SK-N-MC (cell line): ENCODE results near the gene PLD3.
A peak's percentile ranks its signal among the peaks of the same experiment; 100 is the strongest.

Experiments
- DNase-seq: peaks from one replicate; pipeline ENCODE4 v3.0.0-alpha.2; 2011; ENCODE audit warnings: low read depth, low spot score
- H3K27ac ChIP-seq: fragments of 200-600 bp; sonication (generic); 2 replicates; pipeline ENCODE4 v1.5.1; 2016; ENCODE audit warnings: mixed run types
- H3K36me3 ChIP-seq: fragments of 200-600 bp; sonication (generic); 2 replicates; pipeline ENCODE4 v1.6.1; 2017; ENCODE audit warnings: antibody characterized with exemption, low read length, mixed read lengths; ENCODE audit not compliant: insufficient read depth
- H3K4me3 ChIP-seq: fragments of 200-600 bp; sonication (generic); 2 replicates; pipeline ENCODE4 v1.5.1; 2016
- H3K9ac ChIP-seq: fragments of 200-600 bp; sonication (generic); 2 replicates; pipeline ENCODE4 v1.8.0; 2017; ENCODE audit warnings: mixed run types, mixed read lengths; ENCODE audit not compliant: insufficient read length
- H3K9me3 ChIP-seq: fragments of 200-600 bp; sonication (generic); 2 replicates; pipeline ENCODE4 v1.6.1; 2017; ENCODE audit warnings: low read depth, mild to moderate bottlenecking, antibody characterized with exemption, low read length, moderate library complexity, mixed read lengths
- EZH2 ChIP-seq: fragments of 200-600 bp; sonication (generic); IDR thresholded peaks from one replicate; pipeline ENCODE4 v1.6.1; 2017; ENCODE audit warnings: antibody characterized with exemption
- FOXP2 ChIP-seq: optimal IDR thresholded peaks from 2 replicates; pipeline ENCODE3; 2011; ENCODE audit warnings: mild to moderate bottlenecking, moderate library complexity; ENCODE audit not compliant: insufficient read depth; ENCODE audit errors: extremely low read length, control extremely low read depth
- POLR2AphosphoS5 ChIP-seq: IDR thresholded peaks from 2 replicates; pipeline ENCODE4 v1.6.1; 2012; ENCODE audit warnings: mild to moderate bottlenecking, low read depth, low read length, borderline replicate concordance

Gene PLD3

DNA sequence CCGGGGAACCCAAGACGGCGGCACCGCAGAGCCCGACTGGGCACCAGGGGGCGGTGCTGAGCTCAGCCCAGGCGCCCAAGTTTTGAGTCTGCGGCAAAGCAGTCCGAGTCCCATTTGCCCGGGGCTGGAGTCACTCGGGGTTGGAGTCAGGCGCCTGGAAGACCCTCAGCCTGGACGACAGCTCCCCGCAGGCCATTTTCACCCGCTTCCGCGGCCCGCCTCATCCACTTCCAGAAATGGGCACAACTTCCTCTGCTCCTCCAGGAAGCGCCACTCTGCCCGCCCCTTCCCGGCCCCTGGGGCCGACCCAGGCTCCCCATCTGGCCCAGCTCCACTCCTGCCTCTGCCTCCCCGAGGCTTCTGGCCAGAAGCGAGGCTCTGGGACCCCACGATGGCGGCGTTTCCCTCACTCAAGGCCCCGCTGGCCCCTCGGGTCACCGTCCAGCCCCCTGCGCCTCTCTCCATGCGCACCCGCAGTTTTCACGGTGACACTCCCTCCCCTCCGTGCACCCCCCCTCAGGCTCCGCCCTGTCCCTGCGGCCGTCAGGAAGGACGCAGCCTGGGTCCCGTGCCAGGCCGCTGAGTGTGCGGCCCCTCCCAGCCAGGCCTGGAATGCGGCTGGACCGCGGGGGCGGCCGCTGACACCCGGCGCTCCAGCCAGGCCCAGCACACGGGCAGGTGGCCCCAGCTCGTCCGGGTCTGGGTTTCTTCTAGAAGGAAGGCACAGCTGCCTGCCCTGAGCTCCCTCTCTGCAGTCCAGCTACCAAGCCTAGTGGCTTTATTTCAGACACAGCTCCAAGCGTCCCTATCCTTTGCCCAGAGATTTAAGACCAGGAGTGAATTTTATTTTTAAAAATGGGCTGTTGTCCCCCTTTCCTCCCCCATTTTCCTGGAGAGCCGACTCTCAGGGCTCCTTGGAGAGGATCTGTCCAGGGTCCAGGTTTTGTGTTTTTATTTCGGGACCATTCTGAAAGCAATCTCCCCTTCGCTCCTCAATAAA, 72.6 kb downstream of the PLD3 start:
- Histone ChIP-seq H3K9me3 (no peaks in the 10 kb centered on the region), H3K27ac (peak overlapping the region; percentile 83), H3K4me3 (peak overlapping the region; percentile 85), H3K36me3 (peaks cover 6% of the 10 kb centered on the region; the same call in 1 of the 2 replicates), H3K9ac (peak overlapping the region; percentile 75)
- DNase-seq = no peak
- no peak for TF ChIP-seq EZH2
- TF ChIP-seq FOXP2 = no peak
- TF ChIP-seq POLR2AphosphoS5 = peak; percentile 85

DNA sequence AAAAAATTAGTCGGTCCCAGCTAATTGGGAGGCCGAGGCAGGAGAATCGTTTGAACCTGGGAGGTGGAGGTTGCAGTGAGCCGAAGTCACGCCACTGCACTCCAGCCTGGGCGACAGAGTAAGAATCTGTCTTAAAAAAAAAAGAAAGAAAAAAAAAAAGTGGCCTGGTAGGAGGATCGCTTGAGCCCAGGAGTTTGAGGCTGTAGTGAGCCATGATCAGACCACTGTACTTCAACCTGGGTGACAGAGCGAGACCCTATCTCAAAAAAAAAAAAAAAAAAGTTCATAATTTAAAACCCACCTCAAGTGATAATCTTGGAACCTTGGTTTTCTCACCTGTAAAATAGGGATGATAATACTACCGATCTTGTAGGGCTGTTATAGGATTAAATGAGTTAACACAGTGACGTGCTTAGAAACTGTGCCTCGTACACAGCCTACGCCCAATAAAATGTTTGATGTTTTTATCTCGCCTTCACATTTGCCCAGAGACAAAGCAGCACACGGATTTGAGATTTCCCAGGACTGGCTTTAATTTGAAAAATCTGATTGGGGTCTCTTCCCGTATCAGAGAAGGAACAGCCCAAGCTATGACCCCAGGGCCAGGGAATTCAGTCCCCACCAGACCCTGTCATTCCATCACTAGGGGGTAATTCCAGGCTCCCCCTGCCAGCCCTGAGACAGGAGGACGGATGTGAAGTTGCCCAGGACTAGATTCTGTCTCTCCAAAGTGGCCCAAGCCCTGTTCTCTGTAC, 73.7 kb downstream of the PLD3 start:
- DNase-seq = no peak
- Histone ChIP-seq H3K36me3 (peaks cover 6% of the 10 kb centered on the region; the same call in 1 of the 2 replicates), H3K27ac (peak overlapping the region; percentile 14), H3K9ac (no peak overlapping the region), H3K4me3 (no peak overlapping the region), H3K9me3 (no peaks in the 10 kb centered on the region)
- TF ChIP-seq POLR2AphosphoS5 (no peak), FOXP2 (no peak), EZH2 (no peak)

DNA sequence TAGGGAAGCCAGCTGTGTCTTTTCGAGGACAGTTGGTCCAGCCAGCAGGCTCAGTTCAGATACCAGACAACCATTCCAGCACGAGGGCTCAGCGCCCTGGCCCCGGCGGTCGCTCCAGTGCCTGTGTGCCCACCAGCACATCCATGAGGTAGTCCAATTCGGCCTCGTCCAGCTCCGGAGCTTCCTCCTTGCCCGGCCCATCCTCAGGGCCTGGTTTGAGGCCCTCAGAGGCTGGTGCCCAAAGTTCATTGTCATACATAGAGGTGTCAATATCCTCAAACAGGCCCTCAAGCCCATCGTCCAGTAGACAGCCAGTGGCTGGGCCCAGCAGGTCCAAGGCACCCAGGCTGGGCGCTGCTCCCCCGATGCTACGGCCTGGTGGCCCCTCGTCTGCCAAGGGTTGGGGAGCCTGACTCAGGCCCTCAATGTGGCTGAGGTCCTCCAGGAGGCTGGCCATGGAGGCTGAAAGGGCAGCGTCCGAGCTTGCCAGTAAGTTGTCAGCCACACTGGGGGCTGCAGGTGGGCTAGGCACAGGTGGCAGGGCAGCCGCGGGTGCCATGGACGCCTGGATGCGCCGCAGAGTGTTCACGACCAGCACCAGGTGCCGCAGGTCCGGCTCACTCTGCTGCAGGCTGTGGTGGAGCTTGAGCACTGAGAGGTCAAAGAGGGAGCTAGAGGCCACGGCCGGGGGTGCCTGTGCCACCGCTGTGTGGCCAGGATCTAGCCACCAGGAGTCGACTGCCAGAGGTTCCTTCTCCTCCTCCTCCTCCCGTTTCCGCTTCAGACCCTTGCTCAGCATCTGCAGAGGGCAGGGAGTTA, 74.5 kb downstream of the PLD3 start:
- no peak for DNase-seq
- Histone ChIP-seq H3K36me3 (peaks cover 6% of the 10 kb centered on the region; the same call in 1 of the 2 replicates), H3K9me3 (no peaks in the 10 kb centered on the region), H3K4me3 (no peak overlapping the region), H3K27ac (peak overlapping the region; percentile 14), H3K9ac (no peak overlapping the region)
- no peak for TF ChIP-seq FOXP2
- no peak for TF ChIP-seq EZH2
- TF ChIP-seq POLR2AphosphoS5 = no peak

DNA sequence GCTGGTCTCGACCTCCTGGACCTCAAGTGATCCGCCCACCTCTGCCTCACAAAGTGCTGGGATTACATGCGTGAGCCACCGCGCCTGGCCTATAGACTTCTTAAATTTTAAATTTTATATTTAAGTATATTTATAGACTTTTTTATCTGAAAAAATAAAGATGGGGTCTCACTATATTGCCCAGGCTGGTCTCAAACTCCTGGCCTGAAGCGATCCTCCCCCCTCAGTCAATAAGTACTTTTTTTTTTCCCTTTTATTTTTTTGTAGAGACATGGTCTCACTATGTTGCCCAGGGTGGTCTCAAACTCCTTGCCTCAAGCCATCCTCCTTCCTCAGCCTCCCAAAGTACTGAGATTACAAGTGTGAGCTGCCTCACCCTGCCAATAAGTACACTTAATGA, 75.4 kb downstream of the PLD3 start:
- Histone ChIP-seq H3K9ac (no peak overlapping the region), H3K27ac (no peak overlapping the region), H3K4me3 (no peak overlapping the region), H3K9me3 (no peaks in the 10 kb centered on the region), H3K36me3 (peaks cover 6% of the 10 kb centered on the region; the same call in 1 of the 2 replicates)
- TF ChIP-seq FOXP2 (no peak), POLR2AphosphoS5 (no peak), EZH2 (no peak)
- no peak for DNase-seq

DNA sequence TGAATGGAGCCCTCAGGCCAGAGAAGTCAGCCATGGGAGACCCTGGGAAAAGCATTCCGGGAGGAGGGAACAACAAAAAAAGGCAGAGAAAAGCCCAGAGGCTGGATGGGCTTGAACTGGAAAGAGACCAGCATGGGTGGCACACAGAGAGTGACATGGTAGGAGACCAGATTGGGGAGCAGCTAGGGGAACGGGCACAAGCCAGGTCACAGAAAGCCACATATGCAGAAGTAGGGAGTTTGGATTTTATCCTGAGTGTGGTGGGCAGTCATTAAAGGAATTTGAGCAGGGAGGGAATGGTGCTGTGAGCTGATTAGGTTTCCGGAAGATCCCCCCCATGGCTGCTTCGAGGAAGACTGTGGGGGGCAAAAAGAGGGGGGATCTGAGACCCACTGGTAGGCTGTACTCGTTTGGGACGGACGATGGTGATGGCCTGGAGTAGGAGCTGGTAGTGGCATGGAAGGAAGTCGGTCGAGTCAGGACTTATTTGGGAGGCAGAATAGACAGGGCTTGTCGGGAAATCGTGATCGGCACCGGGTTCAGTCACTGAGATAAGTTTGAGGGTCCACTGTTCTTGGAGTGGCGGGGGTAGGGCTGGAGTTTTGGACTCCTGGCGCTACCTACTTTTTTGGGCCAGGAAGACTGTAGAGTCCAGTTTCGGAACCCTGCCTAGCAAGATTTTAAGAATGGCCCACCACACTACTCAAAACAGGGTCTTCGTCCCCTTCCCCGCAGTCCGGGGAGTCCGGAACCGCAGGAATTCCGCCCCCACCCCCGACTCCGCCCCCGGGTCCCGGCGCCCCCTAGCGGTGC, 76.3 kb downstream of the PLD3 start:
- Histone ChIP-seq H3K36me3 (peaks cover 6% of the 10 kb centered on the region; the same call in 1 of the 2 replicates), H3K27ac (peak overlapping the region; percentile 78; the same call in 1 of the 2 replicates), H3K4me3 (peak overlapping the region; percentile 92), H3K9ac (peak overlapping the region; percentile 80), H3K9me3 (no peaks in the 10 kb centered on the region)
- TF ChIP-seq POLR2AphosphoS5 (no peak), EZH2 (no peak), FOXP2 (no peak)
- no peak for DNase-seq

DNA sequence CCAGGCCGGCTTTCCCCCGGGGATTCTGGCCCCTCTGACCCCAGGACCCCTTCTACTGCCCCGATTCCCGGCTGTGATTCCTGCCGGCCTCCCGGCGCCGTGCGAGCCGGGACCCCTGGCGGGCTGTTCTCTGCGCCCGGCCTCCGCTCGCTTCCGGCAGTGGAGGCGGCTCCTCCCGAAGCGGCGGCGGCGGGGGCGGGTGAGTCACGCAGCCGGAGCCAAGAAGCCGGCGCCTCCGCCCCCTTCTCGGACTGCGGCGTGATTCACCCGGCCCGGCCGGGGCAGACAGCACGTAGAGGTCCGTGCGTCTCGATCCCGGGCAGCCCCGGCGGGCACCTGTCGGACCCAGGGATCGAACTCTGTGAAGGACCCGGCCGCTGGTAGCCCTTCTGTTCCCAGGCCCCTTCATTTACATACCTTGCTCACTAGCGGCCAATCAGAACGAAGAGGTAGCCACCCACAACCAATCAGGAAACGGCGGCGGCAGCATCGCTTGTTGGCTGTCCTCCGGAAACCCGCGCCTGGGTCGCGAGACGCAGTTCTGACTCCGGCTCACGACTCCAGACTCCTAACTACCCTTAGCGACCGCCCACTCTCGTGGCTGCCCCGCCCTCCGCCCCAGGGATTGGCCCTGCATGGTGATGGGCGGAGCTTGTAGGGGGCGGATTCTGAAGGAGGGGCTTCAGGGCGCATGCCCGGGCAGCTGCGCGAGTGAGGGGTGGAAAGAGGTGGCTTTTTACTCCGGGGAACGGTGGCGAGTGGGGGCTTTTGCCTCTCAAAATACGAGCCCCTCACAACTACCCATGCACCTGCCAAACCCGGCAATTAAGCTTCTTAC, 77.2 kb downstream of the PLD3 start, which contains the start of gene SERTAD1:
SERTAD1 (minus strand) TSS at position 543 of the 838 bp plus-strand sequence. CDS start 2,446 bp downstream, outside the sequence.
- peak; percentile 92 for DNase-seq
- peak within 1 kb of the TSS; percentile 92 for H3K4me3 ChIP-seq
- peaks cover 6% of the 10 kb centered on the region; the same call in 1 of the 2 replicates for H3K36me3 ChIP-seq
- H3K27ac ChIP-seq = peak within 1 kb of the TSS; percentile 78; the same call in 1 of the 2 replicates
- H3K9ac ChIP-seq = peak within 1 kb of the TSS; percentile 80
- TF ChIP-seq POLR2AphosphoS5 (peak; percentile 98), EZH2 (no peak), FOXP2 (no peak)
- no peaks in the 10 kb centered on the region for H3K9me3 ChIP-seq
